Measurements from ENCODE around the gene HCLS1. TPM values are rescaled to one million over a fixed set of nuclear protein-coding genes. Genes with fewer than 3 reads are reported as not detected.

HCLS1 gene, protein sequence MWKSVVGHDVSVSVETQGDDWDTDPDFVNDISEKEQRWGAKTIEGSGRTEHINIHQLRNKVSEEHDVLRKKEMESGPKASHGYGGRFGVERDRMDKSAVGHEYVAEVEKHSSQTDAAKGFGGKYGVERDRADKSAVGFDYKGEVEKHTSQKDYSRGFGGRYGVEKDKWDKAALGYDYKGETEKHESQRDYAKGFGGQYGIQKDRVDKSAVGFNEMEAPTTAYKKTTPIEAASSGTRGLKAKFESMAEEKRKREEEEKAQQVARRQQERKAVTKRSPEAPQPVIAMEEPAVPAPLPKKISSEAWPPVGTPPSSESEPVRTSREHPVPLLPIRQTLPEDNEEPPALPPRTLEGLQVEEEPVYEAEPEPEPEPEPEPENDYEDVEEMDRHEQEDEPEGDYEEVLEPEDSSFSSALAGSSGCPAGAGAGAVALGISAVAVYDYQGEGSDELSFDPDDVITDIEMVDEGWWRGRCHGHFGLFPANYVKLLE
- total RNA-seq: 0.89 and 1.2 TPM in 2 replicates

DNA sequence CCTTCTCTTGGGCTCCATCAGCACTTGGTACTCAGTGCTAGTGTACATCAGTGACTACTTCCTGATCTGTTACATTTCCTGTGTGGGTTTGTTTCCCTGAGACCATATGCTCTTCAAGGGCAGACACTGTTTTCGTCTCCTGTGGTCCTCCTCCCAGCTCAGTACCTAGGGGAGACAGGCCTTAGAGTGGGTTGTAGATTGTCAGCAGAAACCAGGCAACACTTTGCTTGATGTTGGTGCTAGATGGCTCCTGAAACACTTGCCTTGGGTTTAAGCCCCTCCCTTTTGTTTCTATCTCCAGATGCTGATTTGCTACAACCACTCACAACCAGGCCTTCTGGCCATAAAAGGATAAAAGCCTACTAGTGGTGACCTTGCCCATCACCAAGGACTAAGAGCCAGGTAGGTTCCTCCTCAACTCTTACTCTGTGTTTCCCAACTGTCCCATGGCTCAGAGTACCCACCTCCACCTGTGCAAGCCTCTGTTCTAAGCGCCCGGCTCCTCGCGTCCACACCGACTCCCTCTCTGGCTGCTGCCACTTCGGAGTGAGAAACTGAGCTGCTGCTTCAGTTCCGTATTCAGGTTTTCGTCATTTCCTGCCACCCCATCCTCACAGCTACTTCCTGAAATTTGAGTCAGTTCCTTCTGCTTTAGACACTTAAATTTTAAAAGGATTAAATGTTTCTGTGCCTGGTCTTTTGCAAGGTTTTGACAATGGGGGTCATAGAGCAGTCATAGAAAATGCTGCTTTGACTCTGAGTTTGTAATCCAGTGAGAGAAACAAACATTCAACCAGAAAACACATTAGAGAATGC, at the start of gene HCLS1:
TSS of gene HCLS1 (minus strand) at position 548 of the 816 bp plus-strand sequence. CDS start 2,556 bp downstream, outside the sequence.

GRCh38 chr3:121592856-121593702, 67.6 kb downstream of the HCLS1 start, which contains the start of gene FBXO40:
Gene FBXO40 (plus strand): TSS chr3:121593379. CDS start chr3:121620576, 27,197 bp downstream.

Other genes starting within 250 kb of the HCLS1 start
- gene POLQ, start 114.9 kb downstream of the HCLS1 start, total RNA-seq: 4.3 and 4.7 TPM in 2 replicates
- not detected in 2 replicates for gene ARGFX, start 93.0 kb downstream of the HCLS1 start, total RNA-seq
- gene FBXO40, start 67.5 kb downstream of the HCLS1 start, total RNA-seq: not detected in 2 replicates
- 14.3 and 43.6 TPM in 2 replicates for gene GOLGB1, start 88.8 kb upstream of the HCLS1 start, total RNA-seq
- 8.3 and 14.1 TPM in 2 replicates for gene IQCB1, start 174.2 kb upstream of the HCLS1 start, total RNA-seq
- gene EAF2, start 174.3 kb upstream of the HCLS1 start, total RNA-seq: 0.34 and 1.5 TPM in 2 replicates
- 0.15 and 0.17 TPM in 2 replicates for gene SLC15A2, start 233.5 kb upstream of the HCLS1 start, total RNA-seq